Uterus (tissue), 2 donors: Measurements from ENCODE around the gene CDCP2.

Source experiments
- POLR2A ChIP-seq, 2 donors: fragments of 450-650 bp; IDR thresholded peaks; one replicate each; pipeline ENCODE4 v1.6.1; 2016; ENCODE audit warnings: antibody characterized with exemption in 2 of 2, mild to moderate bottlenecking in 1 of 2, moderate library complexity in 1 of 2
- TF ChIP-seq, protein P1 (sequence below), 4 experiments: fragments of 200-600 bp in 2 of 4; fragments of 450-650 bp in 2 of 4; sonication (generic) in 2 of 4; IDR thresholded peaks; one replicate each; pipeline ENCODE4 v1.5.1; 2016 to 2019; ENCODE audit warnings: antibody characterized with exemption in 4 of 4, mild to moderate bottlenecking in 2 of 4, moderate library complexity in 1 of 4

DNA sequence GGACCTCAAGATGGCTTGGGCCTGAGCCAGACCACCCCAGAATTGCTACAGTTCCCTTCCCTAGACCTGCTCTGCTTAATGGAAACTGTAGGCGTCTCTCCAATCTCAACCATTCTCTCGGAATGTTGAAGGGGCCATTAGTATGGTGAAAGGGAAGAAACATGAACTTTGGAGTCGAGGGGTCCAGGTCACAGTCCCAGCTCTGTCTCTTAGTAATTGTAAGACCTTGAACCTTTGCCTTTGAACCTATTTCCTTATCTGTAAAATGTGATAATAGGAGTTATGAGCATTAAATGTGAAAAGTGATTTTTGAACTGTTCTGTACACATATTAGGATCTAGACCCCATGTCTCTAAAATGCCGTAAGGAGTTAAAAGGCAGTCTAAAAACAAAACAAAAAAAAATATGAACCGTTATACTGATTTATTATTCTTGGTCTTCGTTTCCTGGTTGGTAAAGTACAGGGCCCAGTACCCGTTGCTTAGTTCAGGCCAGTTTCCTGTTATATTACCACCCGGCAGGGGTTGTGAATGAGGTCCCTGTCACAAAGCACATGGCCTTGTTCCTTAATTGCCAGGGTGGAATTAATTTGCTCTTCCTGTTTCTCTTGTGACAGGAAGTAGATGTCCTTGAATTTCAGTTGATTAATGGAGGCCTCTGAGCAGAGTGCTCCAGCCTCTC is 57.1 kb downstream of the CDCP2 start:
- TF ChIP-seq, protein P1, sequence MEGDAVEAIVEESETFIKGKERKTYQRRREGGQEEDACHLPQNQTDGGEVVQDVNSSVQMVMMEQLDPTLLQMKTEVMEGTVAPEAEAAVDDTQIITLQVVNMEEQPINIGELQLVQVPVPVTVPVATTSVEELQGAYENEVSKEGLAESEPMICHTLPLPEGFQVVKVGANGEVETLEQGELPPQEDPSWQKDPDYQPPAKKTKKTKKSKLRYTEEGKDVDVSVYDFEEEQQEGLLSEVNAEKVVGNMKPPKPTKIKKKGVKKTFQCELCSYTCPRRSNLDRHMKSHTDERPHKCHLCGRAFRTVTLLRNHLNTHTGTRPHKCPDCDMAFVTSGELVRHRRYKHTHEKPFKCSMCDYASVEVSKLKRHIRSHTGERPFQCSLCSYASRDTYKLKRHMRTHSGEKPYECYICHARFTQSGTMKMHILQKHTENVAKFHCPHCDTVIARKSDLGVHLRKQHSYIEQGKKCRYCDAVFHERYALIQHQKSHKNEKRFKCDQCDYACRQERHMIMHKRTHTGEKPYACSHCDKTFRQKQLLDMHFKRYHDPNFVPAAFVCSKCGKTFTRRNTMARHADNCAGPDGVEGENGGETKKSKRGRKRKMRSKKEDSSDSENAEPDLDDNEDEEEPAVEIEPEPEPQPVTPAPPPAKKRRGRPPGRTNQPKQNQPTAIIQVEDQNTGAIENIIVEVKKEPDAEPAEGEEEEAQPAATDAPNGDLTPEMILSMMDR (IDR thresholded peaks at IDR 0.05): no peak
- no peak for TF ChIP-seq POLR2A (IDR thresholded peaks at IDR 0.05)
